ENCODE data around the gene HSD17B12. TPM values are rescaled to one million over a fixed set of nuclear protein-coding genes. Genes with fewer than 3 reads are reported as not detected.

HSD17B12 gene
- total and polyA plus RNA-seq, 2 of the 13 experiments (the other 11 are each of a cell fraction or from before 2014, with no cell fraction given): 50.3 to 117 TPM

GRCh38 chr11:43812471-43812870 is 131.9 kb downstream of the HSD17B12 start:
- H3K79me2 ChIP-seq (ENCODE audit: insufficient read depth, low read length): no peaks in the 10 kb centered on the region
- ChIA-PET POLR2A (no interaction called here), CTCF (ENCODE audit: low intra/inter-chr PET ratio, low total read pairs) (no interaction called here)
- H3K27ac ChIP-seq (ENCODE audit: extremely low read length, insufficient read depth, low read length): no peak overlapping the region
- in situ Hi-C loops (cut with HindIII; ENCODE audit: extremely low pct_ligation_motif_present, low pct_unique_long_range_greater_than_20kb): no loop called here
- no peaks in the 10 kb centered on the region for H3K4me1 ChIP-seq (ENCODE audit: insufficient read depth, low read length)
- no peak overlapping the region for H3K4me2 ChIP-seq (ENCODE audit: low read depth, low read length)
- no peaks in the 10 kb centered on the region for H3K27me3 ChIP-seq (ENCODE audit: control insufficient read depth in 1 of 2, insufficient read depth in 2 of 2, low read length in 2 of 2)
- ATAC-seq (no peak), DNase-seq (ENCODE audit: low spot score) (no peak), FAIRE-seq (no peak)
- no peak overlapping the region for H3K4me3 ChIP-seq (replicated peaks in 1 of 3; ENCODE audit: insufficient read depth in 1 of 3, low read depth in 2 of 3, low read length in 3 of 3)
- no TSS peak for BruUV-seq (replicated peaks)
- H4K20me1 ChIP-seq (ENCODE audit: insufficient read depth, low read length): no peaks in the 10 kb centered on the region
- H3K9me3 ChIP-seq (ENCODE audit: low read length): no peaks in the 10 kb centered on the region
- peaks cover 2 to 16% of the 10 kb centered on the region in 2 experiments for H3K36me3 ChIP-seq (replicated peaks in 1 of 2; ENCODE audit: control insufficient read depth in 1 of 2, insufficient read depth in 2 of 2, low read length in 2 of 2)
- intact Hi-C loops (cut with micrococcal nuclease; ENCODE audit: unreplicated experiment): no loop called here
- H2AFZ ChIP-seq (ENCODE audit: low read length): no peak overlapping the region
- TF ChIP-seq ZNF101 (CRISPR knock-in tag; IDR thresholded peaks at IDR 0.05; ENCODE audit: borderline replicate concordance, low read depth) (no peak), RFXANK (CRISPR knock-in tag; IDR thresholded peaks at IDR 0.05) (no peak), ZNF431 (CRISPR knock-in tag; IDR thresholded peaks at IDR 0.05; ENCODE audit: borderline replicate concordance, low read depth) (no peak), NFE2L2 (IDR thresholded peaks at IDR 0.05; ENCODE audit: low read length) (no peak), ZNF747 (CRISPR knock-in tag; IDR thresholded peaks at IDR 0.05; ENCODE audit: borderline replicate concordance) (no peak), PHF8 (CRISPR knock-in tag; IDR thresholded peaks at IDR 0.05) (no peak), SMAD3 (CRISPR knock-in tag; IDR thresholded peaks at IDR 0.05) (no peak), DMAP1 (CRISPR knock-in tag; IDR thresholded peaks at IDR 0.05) (no peak), MAFG (CRISPR knock-in tag; IDR thresholded peaks at IDR 0.05) (no peak), HOXA9 (CRISPR knock-in tag; IDR thresholded peaks at IDR 0.05; ENCODE audit: borderline replicate concordance) (no peak), ZBTB46 (CRISPR knock-in tag; IDR thresholded peaks at IDR 0.05; ENCODE audit: borderline replicate concordance) (no peak)
- TF ChIP-seq, protein P1, sequence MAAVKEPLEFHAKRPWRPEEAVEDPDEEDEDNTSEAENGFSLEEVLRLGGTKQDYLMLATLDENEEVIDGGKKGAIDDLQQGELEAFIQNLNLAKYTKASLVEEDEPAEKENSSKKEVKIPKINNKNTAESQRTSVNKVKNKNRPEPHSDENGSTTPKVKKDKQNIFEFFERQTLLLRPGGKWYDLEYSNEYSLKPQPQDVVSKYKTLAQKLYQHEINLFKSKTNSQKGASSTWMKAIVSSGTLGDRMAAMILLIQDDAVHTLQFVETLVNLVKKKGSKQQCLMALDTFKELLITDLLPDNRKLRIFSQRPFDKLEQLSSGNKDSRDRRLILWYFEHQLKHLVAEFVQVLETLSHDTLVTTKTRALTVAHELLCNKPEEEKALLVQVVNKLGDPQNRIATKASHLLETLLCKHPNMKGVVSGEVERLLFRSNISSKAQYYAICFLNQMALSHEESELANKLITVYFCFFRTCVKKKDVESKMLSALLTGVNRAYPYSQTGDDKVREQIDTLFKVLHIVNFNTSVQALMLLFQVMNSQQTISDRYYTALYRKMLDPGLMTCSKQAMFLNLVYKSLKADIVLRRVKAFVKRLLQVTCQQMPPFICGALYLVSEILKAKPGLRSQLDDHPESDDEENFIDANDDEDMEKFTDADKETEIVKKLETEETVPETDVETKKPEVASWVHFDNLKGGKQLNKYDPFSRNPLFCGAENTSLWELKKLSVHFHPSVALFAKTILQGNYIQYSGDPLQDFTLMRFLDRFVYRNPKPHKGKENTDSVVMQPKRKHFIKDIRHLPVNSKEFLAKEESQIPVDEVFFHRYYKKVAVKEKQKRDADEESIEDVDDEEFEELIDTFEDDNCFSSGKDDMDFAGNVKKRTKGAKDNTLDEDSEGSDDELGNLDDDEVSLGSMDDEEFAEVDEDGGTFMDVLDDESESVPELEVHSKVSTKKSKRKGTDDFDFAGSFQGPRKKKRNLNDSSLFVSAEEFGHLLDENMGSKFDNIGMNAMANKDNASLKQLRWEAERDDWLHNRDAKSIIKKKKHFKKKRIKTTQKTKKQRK (IDR thresholded peaks at IDR 0.05; ENCODE audit: low read length): no peak
- TF ChIP-seq, protein P2, sequence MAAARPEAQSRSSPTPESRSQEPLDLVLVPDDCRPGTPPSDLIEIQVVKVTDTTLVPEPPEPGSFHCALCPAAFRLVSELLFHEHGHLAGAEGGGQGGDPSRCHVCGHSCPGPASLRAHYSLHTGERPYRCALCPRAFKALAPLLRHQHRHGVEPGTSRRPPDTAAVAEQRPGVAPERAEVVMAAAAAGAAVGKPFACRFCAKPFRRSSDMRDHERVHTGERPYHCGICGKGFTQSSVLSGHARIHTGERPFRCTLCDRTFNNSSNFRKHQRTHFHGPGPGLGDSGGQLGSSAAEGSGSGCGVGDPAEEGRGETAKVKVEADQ (CRISPR knock-in tag; IDR thresholded peaks at IDR 0.05; ENCODE audit: borderline replicate concordance): no peak
- H3K9ac ChIP-seq (ENCODE audit: insufficient read depth, low read depth, low read length): no peak overlapping the region
